Cortex of kidney (tissue), 1 donor: ENCODE data around the gene ACTR2.
"Not testable (repeated sequence)": the region's sequence is repeated elsewhere in the genome, so short reads cannot be mapped to it uniquely, and the experiment has no call there.

Experiments
- DNase-seq: peaks from one replicate; lab custom pipeline; 2025; lab: John Stamatoyannopoulos, UW

ACTR2 gene

GRCh38 chr2:65313126-65313953 is 85.7 kb downstream of the ACTR2 start:
- DNase-seq, result no peak

GRCh38 chr2:65313954-65314256 is 86.3 kb downstream of the ACTR2 start:
- no peak for DNase-seq

GRCh38 chr2:65314801-65315441 is 87.3 kb downstream of the ACTR2 start:
- DNase-seq, result no peak

DNA sequence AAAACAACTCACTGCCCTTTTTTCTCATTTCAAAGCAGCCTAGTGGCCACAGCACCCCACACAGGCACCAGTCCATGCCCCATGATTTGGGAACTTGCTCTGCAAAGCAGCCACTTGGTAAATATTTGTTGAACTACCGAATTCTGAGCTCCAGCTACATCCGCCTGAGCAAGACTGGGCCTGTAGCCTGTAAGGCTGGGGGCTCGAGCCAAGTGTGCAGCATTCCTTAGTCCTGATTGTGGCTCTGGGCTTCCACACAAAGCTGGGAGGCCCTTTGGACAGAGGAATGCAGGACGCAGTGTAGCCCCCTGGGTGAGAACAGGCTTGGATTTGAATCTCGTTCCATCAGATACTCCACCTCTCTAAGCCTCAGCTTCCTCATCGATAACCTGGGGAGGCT is 88.4 kb downstream of the ACTR2 start:
- no peak for DNase-seq

DNA sequence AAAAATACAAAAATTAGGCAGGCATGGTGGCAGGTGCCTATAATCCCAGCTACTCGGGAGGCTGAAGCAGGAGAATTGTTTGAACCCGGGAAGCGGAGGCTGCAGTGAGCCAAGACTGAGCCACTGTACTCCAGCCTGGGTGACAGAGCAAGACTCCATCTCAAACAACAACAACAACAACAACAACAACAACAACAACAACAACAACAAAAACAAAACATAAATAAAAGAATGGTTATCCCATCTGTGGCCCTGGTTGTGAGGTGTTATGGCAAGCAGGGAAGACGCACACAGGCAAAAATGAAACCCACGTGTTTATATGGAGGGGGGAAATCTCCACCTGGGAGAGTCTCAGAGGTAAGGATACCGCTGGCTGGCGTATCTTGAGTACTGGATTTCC is 89.7 kb downstream of the ACTR2 start:
- DNase-seq, result not testable (repeated sequence)

DNA sequence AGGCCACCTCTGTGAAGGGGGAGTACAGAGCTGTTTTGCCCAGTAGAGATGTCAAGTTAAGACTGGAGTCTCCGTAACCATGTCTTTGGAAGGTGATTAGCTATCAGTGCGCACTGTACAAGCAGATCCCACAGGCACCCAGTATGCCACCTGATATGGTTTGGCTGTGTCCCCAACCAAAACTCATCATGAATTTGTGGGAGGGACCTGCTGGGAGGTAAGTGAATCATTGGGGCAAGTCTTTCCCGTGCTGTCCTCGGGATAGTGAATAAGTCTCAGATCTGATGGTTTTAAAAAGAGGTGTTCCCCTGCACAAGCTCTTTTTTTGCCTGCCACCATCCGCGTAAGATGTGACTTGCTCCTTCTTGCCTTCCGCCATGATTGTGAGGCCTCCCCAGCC is 90.2 kb downstream of the ACTR2 start:
- DNase-seq, result no peak

GRCh38 chr2:65319072-65319673 is 91.5 kb downstream of the ACTR2 start:
- no peak for DNase-seq

DNA sequence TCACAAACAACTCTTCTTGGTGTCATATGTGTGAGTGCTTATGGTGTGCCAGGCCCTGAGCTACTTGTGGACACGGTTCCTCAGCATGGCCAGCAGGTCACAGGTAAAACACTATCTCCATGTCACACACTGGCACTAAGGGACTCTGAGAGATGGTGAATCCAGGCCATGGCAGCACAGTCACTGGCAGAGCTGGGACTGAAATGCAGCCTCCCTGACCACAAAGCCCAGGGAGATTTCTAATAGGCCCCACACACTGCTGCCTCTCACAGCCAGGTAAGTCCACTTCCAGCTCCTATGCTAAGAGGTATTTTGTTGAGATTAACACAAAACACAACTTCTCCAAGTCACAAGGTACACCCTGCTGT is 92.0 kb downstream of the ACTR2 start:
- no peak for DNase-seq

DNA sequence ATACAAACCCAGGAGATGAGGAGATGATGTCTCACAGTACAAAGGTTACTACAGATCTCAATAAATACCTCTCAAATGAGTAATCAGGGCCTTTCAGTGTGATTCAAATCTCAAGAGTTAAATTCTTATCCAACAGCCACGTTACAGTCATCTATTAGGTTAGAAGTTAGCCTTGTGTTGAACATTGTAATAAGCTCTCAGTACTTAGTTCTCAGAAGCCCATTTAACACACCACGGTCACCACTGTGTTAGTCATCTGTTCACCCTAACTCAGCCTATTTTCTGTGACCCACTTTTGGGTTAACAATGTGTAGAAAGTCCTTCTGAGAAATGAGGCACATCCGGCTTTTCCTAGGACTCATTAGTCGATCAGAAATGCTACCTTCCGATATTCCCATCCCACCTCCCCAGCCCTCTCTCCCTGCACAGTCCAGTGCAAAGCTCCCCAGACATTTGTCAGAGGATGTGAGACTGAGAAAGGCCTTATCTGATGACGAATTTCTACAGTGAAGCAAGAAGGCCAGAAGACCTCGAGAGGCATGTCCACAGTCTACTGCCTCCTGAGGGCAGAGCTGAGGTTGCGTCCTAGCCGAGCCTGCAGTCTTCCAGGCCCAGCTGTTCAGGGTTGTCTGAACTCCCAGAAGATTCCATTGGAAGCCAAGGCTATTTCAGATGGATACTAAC is 92.6 kb downstream of the ACTR2 start:
- no peak for DNase-seq
